Epithelial cell of esophagus (primary cell): ENCODE measurements around the gene PLA2G4D.
"Not testable (repeated sequence)": the region's sequence is repeated elsewhere in the genome, so short reads cannot be mapped to it uniquely, and the experiment has no call there.

Source experiments
- DNase-seq: peaks from one replicate; pipeline ENCODE4 v3.0.0; 2010; ENCODE audit warnings: low read depth
- H3K4me3 ChIP-seq: 2 replicates; pipeline ENCODE4 v1.5.1; 2011; ENCODE audit warnings: mild to moderate bottlenecking, low read length, control low read depth
- TF ChIP-seq, protein P1 (sequence below): IDR thresholded peaks from 2 replicates; pipeline ENCODE4 v1.5.1; 2011; ENCODE audit warnings: low read depth, mild to moderate bottlenecking, low read length, control low read depth, inconsistent platforms; ENCODE audit not compliant: insufficient read depth; ENCODE audit errors: missing control alignments

The PLA2G4D gene

DNA sequence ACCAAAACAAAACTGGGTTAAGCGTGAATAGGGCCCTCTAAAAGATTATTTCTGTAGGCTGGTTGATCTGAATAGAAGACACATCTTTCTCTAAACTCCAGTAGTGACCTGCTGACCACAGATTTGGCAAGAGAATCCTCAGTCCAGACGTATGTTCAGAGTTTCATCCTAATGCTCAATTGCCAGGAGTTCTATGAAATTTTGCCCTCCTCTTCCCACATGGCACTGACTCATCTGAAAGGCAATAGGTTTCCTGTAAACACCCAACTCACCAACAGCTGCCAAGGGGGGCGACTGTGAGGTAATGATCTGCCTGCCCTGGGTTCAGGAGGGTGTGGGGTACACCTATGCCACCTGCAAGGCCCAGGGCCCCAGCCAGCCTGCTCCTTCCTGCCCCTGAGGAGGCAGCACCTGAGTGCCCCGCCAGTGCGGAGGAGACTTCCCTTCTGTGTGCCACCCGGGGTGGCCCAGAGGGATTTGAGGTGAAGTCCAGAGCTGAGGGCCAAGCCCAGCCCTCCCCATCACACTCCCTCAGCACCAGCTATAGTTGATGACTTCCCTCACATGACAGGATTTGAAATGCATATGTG is 8.4 kb upstream of the PLA2G4D start:
- DNase-seq, result peak; percentile 47
- no peak overlapping the region for H3K4me3 ChIP-seq
- TF ChIP-seq, protein P1, sequence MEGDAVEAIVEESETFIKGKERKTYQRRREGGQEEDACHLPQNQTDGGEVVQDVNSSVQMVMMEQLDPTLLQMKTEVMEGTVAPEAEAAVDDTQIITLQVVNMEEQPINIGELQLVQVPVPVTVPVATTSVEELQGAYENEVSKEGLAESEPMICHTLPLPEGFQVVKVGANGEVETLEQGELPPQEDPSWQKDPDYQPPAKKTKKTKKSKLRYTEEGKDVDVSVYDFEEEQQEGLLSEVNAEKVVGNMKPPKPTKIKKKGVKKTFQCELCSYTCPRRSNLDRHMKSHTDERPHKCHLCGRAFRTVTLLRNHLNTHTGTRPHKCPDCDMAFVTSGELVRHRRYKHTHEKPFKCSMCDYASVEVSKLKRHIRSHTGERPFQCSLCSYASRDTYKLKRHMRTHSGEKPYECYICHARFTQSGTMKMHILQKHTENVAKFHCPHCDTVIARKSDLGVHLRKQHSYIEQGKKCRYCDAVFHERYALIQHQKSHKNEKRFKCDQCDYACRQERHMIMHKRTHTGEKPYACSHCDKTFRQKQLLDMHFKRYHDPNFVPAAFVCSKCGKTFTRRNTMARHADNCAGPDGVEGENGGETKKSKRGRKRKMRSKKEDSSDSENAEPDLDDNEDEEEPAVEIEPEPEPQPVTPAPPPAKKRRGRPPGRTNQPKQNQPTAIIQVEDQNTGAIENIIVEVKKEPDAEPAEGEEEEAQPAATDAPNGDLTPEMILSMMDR, result no peak

DNA sequence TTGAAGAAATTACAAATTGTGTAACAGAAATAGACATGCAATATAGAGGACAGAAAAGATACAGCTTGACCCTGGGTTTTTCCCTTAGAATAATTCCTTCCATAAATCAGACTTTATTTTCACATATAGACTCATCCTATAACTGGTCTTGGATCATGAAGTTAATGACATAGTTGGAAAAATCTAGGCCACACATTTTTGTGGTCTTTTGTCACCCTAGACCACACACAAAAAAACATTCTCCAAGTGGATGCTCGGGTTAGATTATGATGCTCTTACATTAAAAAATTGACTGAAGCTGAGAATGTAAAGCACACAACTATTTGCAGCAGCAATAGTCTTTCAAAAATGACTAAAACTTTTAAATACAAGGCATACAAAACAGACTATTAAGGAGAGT is 7.5 kb upstream of the PLA2G4D start:
- H3K4me3 ChIP-seq, result no peak overlapping the region
- TF ChIP-seq, protein P1, result no peak
- no peak for DNase-seq

DNA sequence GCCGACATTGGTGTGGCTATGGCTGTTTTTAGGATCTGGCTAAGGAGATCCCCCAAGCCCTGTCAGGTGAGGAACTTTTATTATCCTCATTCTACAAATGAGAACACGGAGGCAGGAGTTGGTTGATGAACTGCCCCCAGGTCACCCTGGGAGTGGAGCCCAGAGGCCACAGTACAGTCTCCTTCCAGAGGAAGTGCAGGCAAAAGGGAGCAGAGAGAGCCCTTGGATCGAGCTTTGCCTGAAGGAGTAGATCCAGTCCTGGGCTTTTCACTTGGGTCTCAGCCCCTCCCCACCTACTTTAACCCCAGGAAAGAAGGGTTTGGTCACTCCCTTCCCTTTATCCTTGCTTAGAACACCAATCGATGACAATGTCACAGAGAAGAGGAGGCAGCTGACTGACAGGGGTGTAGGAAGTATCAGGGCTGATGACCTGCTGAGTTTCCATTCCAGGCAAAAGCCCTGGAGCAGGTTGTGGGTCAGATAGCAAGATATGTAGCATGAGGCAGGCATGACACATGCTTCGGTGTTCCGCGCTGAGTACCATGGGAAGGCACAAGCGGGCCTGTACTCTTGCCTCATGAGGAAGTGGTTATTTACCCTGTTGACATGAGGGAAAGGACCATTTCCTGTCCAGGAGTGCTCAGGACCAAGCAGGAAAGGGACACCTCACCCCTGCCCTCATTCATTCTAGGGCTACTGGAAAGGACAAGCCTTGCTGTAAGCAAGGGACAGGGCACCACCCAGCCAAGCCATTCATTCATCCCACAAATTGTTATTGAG is 5.8 kb upstream of the PLA2G4D start:
- peak; percentile 93 for DNase-seq
- TF ChIP-seq, protein P1, result no peak
- H3K4me3 ChIP-seq, result no peak overlapping the region

DNA sequence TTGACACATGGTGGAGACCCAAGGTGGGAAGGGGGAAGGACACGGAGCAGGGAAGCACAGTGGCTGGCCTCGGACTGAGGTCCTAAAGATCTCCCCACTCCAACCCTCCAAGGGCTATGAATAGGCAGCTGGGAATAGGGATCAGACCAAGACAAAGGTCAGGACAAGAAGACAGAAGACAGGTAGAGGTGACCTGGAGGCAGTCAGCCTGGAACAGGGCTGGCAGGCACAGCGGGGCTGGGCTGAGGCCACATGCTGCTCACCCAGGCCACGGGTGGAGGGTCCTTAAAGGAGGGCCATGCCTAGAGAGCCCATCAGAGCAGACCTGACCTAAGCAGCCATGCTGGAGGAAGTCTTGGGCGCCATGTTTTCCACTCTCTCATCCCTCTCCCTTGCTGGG is 2.7 kb upstream of the PLA2G4D start:
- TF ChIP-seq, protein P1, result no peak

DNA sequence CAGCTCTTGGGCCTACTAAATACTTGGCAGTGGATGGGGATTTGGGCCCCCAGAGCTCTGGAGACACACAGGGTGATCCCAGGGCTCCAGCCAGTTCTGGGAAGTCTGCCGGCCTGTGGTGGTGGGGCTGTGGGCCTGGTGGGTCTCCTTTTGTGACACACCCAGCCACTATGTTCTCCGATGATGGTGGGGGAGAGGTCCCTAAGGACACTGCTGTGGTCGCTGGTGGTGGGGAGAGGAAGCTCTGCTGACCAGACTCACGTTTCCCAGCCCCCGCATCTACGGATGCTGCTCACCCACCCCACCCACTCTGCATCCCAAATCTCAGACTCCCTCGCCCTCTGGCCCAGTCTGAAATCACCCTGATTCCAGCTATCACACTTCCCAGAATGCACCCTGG is 396 bp downstream of the PLA2G4D start:
- TF ChIP-seq, protein P1, result no peak
- no peak overlapping the region for H3K4me3 ChIP-seq
- DNase-seq, result no peak

More for the DNA sequence above, 2.7 kb upstream of the PLA2G4D start:
- DNase-seq, result no peak
- H3K4me3 ChIP-seq, result no peak overlapping the region

DNA sequence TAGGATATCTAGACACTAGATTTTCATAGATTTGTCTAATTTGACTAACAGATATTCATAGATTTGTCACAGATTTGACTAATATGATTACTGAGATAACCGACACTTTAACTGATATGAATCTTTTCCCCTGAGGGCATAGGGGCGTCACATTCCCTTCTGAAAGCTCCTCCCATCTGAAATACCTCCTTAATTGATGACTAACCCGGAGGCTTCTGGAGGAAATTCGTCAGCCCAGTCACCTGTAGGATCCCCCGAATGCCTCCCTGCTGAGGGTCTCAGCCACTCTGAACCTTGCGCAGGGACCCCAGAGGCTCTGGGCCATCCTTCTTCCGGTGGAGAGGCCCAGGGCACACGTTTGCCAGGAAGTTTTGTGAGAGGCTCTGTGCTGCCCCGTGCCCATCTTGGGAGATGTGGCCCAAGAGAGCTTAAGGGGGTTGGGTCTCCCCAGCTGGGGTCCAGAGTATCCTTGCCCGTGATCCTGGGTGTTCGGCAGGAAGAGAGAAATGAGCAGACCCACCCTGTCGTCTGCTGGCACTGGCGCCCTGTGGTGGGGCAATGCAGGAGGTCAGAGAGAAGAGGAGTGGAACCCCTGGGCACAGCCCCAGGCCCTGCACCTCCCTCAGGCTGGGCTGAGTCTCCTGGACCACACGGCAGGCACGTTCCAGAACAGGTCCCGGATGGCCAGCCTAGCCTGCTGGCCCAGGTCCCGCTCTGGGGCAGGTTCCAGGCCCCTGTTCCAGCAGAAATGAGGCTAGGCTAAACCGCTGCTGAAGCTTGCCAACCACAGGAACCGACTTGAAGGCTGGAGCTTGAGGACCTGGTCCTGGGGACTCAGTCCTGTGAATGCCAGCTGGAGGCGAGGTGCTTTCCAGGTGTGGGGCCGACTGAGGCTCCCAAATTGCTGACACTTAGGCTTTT is 1.7 kb downstream of the PLA2G4D start:
- DNase-seq, result peak; percentile 86
- TF ChIP-seq, protein P1, result no peak
- H3K4me3 ChIP-seq, result no peak overlapping the region

DNA sequence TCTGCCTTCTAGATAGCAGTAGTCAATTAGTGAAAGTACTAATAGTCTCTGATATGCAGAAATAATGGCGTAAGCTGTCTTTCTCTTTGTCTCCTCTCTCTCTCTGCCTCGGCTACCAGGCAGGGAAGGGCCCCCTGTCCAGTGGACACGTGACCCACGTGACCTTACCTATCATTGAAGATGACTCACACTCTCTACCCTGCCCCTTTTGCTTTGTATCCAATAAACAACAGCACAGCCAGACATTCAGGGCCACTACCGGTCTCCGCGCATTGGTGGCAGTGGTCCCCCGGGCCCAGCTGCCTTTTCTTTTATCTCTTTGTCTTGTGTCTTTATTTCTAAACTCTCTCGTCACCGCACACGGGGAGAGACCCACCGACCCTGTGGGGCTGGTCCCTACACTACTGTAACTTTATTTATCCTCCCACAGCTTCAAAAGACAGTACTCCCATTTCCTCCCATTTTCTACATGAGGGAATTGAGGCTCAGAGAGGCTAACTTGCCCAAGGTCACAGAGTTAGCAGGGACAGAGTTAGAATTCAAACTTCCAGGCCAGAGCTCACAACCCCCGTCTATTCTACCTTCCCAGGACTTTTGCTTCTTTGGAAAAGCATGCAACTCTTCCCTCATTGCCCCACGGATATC is 2.5 kb downstream of the PLA2G4D start:
- not testable (repeated sequence) for H3K4me3 ChIP-seq, DNase-seq
